Right lobe of liver (tissue), 4 donors: ENCODE data around the gene CYP4F3.

ENCODE experiments used
- POLR2A ChIP-seq: fragments of 450-650 bp; IDR thresholded peaks from one replicate; pipeline ENCODE4 v1.6.1; 2017; ENCODE audit warnings: antibody characterized with exemption, mild to moderate bottlenecking
- TF ChIP-seq, protein P1 (sequence below), 4 donors: fragments of 200-600 bp in 3 of 4; fragments of 450-650 bp in 1 of 4; IDR thresholded peaks; one replicate each; pipeline versions ENCODE4 v1.5.1 to v1.8.0; 2016 to 2022; ENCODE audit warnings: antibody characterized with exemption in 4 of 4, mild to moderate bottlenecking in 2 of 4
- donor health status: DM: no; HTN: no; CAD: no.
- donor health status: DM: no; HTN: no; CAD: no.
- donor health status: DM: no; HTN: yes; CAD: no.

DNA sequence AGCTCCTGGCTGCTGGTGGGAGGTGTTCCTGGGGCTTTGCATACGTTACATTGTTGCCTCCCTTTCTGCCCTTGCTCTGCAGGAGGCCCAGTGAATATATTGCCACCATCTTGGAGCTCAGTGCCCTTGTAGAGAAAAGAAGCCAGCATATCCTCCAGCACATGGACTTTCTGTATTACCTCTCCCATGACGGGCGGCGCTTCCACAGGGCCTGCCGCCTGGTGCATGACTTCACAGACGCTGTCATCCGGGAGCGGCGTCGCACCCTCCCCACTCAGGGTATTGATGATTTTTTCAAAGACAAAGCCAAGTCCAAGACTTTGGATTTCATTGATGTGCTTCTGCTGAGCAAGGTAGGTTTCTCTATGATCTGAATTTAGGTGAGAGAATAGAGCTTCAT, 42.7 kb downstream of the CYP4F3 start:
- TF ChIP-seq, protein P1, sequence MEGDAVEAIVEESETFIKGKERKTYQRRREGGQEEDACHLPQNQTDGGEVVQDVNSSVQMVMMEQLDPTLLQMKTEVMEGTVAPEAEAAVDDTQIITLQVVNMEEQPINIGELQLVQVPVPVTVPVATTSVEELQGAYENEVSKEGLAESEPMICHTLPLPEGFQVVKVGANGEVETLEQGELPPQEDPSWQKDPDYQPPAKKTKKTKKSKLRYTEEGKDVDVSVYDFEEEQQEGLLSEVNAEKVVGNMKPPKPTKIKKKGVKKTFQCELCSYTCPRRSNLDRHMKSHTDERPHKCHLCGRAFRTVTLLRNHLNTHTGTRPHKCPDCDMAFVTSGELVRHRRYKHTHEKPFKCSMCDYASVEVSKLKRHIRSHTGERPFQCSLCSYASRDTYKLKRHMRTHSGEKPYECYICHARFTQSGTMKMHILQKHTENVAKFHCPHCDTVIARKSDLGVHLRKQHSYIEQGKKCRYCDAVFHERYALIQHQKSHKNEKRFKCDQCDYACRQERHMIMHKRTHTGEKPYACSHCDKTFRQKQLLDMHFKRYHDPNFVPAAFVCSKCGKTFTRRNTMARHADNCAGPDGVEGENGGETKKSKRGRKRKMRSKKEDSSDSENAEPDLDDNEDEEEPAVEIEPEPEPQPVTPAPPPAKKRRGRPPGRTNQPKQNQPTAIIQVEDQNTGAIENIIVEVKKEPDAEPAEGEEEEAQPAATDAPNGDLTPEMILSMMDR (IDR thresholded peaks at IDR 0.05): no peak
- no peak for TF ChIP-seq POLR2A
